HEK293T (cell line): ENCODE measurements around the gene LTA.

Experiments used
- ELF4 ChIP-seq: fragments of 450-650 bp; IDR thresholded peaks from 2 replicates; pipeline ENCODE4 v1.6.1; 2017; ENCODE audit warnings: antibody characterized with exemption
- FOXA1 ChIP-seq: fragments of 450-650 bp; IDR thresholded peaks from 2 replicates; pipeline ENCODE4 v1.6.1; 2016; ENCODE audit warnings: mild to moderate bottlenecking
- FOXM1 ChIP-seq: fragments of 450-650 bp; IDR thresholded peaks from 2 replicates; pipeline ENCODE4 v1.6.1; 2017; ENCODE audit warnings: mild to moderate bottlenecking, borderline replicate concordance
- HDGF ChIP-seq: fragments of 450-650 bp; IDR thresholded peaks from 2 replicates; pipeline ENCODE4 v1.6.1; 2017; ENCODE audit warnings: antibody characterized with exemption, borderline replicate concordance
- LEF1 ChIP-seq: fragments of 450-650 bp; IDR thresholded peaks from 2 replicates; pipeline ENCODE4 v1.6.1; 2017; ENCODE audit warnings: mild to moderate bottlenecking, borderline replicate concordance
- SP1 ChIP-seq: fragments of 450-650 bp; IDR thresholded peaks from 2 replicates; pipeline ENCODE4 v1.6.1; 2017
- SUZ12 ChIP-seq: fragments of 450-650 bp; IDR thresholded peaks from 2 replicates; pipeline ENCODE4 v1.6.1; 2016; ENCODE audit warnings: mild to moderate bottlenecking

DNA sequence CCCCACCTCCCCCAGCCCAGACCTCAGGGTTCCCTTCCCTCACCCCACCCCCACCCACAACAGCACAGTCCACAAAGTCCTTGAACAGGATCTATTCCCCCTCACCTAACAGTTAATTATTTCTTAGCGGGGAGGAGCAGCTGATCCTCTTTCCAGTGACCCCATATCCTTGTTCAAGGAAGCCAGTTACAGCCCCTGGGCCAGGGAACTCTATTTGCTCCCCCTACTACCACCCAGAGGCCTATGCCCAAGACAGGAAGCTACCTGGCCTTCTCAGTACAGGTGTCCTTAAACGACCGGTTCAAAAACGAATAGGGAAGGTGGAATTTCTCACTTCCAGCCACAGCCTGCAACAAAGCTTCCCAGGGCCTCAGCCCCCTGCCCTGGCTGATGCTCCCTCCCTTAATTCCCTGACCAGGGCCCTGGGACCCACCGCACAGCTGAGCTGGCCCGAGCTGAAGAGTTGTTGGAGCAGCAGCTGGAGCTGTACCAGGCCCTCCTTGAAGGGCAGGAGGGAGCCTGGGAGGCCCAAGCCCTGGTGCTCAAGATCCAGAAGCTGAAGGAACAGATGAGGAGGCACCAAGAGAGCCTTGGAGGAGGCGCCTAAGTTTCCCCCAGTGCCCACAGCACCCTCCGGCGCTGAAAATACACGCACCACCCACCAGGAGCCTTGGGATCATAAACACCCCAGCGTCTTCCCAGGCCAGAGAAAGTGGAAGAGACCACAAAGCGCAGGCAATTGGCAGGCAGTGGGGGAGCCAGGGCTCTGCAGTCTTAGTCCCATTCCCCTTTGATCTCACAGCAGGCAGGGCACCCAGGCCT is 42.5 kb upstream of the LTA start:
- TF ChIP-seq ELF4 (no peak), FOXA1 (no peak), HDGF (no peak), FOXM1 (no peak), SUZ12 (no peak), LEF1 (no peak), SP1 (no peak)
